ENCODE data around the gene SLC25A20.

- no peak for TF ChIP-seq CTCF (IDR thresholded peaks at IDR 0.05; ENCODE audit: borderline replicate concordance, extremely low read depth, low read length, poor library complexity, severe bottlenecking)
- no peak for TF ChIP-seq EZH2 (IDR thresholded peaks at IDR 0.05; ENCODE audit: borderline replicate concordance, low read depth, low read length, severe bottlenecking)
Measured at GRCh38 chr3:48898383-48899234, at the start of gene SLC25A20.

Measured in DND-41 (cell line).